Activated T-helper 1 cell treated with Interleukin-2 at 50 U/mL for 16 hours (primary cell): ENCODE measurements around the gene TIMM44.
A peak's percentile ranks its signal among the peaks of the same experiment; 100 is the strongest.
"Not testable (repeated sequence)": the region's sequence is repeated elsewhere in the genome, so short reads cannot be mapped to it uniquely, and the experiment has no call there.

Source experiments
- DNase-seq: peaks from one replicate; pipeline ENCODE4 v3.0.0-alpha.2; 2020; ENCODE audit warnings: low read depth

Gene TIMM44

GRCh38 chr19:7944177-7944761, 803 bp upstream of the TIMM44 start:
- DNase-seq = peak; percentile 72

- no peak for DNase-seq
These were observed 454 bp downstream of the TIMM44 start for GRCh38 chr19:7942981-7943443.

- DNase-seq = no peak
These were observed 1.4 kb downstream of the TIMM44 start for GRCh38 chr19:7941895-7942596.

- no peak for DNase-seq
These were observed 2.6 kb downstream of the TIMM44 start for GRCh38 chr19:7940841-7941240.

GRCh38 chr19:7934766-7935165, 8.7 kb downstream of the TIMM44 start:
- DNase-seq = no peak

GRCh38 chr19:7933828-7934725, 9.4 kb downstream of the TIMM44 start:
- no peak for DNase-seq

GRCh38 chr19:7933411-7933810, 10.1 kb downstream of the TIMM44 start:
- DNase-seq = no peak

- no peak for DNase-seq
These were observed 10.6 kb downstream of the TIMM44 start for GRCh38 chr19:7932930-7933300.

GRCh38 chr19:7932276-7932929, 11.1 kb downstream of the TIMM44 start:
- no peak for DNase-seq

GRCh38 chr19:7931221-7932061, 12.0 kb downstream of the TIMM44 start:
- no peak for DNase-seq

GRCh38 chr19:7930765-7931164, 12.7 kb downstream of the TIMM44 start:
- no peak for DNase-seq

GRCh38 chr19:7930030-7930429, 13.4 kb downstream of the TIMM44 start:
- DNase-seq = not testable (repeated sequence)

GRCh38 chr19:7928741-7929701, 14.4 kb downstream of the TIMM44 start:
- peak; percentile 46 for DNase-seq

GRCh38 chr19:7928334-7928706, 15.1 kb downstream of the TIMM44 start:
- DNase-seq = no peak

GRCh38 chr19:7927605-7928333, 15.7 kb downstream of the TIMM44 start:
- DNase-seq = no peak

- no peak for DNase-seq
These were observed 16.5 kb downstream of the TIMM44 start for GRCh38 chr19:7926727-7927604.

- DNase-seq = peak; percentile 73
These were observed 17.3 kb downstream of the TIMM44 start, which contains the start of gene CTXN1 for GRCh38 chr19:7926021-7926726. CTXN1 (minus strand) TSS chr19:7926135; CDS start chr19:7925538, 597 bp downstream.
